Measurements from ENCODE around the gene RHOD.

- no peak for TF ChIP-seq TAF1 (IDR thresholded peaks at IDR 0.05; ENCODE audit: borderline replicate concordance, low read depth, low read length)
- TF ChIP-seq POLR2A (IDR thresholded peaks at IDR 0.05; ENCODE audit: low read depth, low read length) = peak; percentile 50; the same call in 1 of the 2 replicates
Measured at GRCh38 chr11:67099831-67100324, 43.2 kb downstream of the RHOD start.
